GM11168 (cell line): ENCODE results near the gene ZFHX3.
"Not testable (repeated sequence)": the region's sequence is repeated elsewhere in the genome, so short reads cannot be mapped to it uniquely, and the experiment has no call there.

ENCODE experiments used
- in situ Hi-C: fragments of 300-500 bp; cut with MboI; formaldehyde crosslinking; loops from one replicate; pipeline ENCODE4 v1.12.0; 2022; ENCODE audit warnings: low sequenced_read_pairs; ENCODE audit not compliant: unreplicated experiment

The ZFHX3 gene, protein sequence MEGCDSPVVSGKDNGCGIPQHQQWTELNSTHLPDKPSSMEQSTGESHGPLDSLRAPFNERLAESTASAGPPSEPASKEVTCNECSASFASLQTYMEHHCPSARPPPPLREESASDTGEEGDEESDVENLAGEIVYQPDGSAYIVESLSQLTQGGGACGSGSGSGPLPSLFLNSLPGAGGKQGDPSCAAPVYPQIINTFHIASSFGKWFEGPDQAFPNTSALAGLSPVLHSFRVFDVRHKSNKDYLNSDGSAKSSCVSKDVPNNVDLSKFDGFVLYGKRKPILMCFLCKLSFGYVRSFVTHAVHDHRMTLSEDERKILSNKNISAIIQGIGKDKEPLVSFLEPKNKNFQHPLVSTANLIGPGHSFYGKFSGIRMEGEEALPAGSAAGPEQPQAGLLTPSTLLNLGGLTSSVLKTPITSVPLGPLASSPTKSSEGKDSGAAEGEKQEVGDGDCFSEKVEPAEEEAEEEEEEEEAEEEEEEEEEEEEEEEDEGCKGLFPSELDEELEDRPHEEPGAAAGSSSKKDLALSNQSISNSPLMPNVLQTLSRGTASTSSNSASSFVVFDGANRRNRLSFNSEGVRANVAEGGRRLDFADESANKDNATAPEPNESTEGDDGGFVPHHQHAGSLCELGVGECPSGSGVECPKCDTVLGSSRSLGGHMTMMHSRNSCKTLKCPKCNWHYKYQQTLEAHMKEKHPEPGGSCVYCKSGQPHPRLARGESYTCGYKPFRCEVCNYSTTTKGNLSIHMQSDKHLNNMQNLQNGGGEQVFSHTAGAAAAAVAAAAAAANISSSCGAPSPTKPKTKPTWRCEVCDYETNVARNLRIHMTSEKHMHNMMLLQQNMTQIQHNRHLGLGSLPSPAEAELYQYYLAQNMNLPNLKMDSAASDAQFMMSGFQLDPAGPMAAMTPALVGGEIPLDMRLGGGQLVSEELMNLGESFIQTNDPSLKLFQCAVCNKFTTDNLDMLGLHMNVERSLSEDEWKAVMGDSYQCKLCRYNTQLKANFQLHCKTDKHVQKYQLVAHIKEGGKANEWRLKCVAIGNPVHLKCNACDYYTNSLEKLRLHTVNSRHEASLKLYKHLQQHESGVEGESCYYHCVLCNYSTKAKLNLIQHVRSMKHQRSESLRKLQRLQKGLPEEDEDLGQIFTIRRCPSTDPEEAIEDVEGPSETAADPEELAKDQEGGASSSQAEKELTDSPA (N-terminal part only)

DNA sequence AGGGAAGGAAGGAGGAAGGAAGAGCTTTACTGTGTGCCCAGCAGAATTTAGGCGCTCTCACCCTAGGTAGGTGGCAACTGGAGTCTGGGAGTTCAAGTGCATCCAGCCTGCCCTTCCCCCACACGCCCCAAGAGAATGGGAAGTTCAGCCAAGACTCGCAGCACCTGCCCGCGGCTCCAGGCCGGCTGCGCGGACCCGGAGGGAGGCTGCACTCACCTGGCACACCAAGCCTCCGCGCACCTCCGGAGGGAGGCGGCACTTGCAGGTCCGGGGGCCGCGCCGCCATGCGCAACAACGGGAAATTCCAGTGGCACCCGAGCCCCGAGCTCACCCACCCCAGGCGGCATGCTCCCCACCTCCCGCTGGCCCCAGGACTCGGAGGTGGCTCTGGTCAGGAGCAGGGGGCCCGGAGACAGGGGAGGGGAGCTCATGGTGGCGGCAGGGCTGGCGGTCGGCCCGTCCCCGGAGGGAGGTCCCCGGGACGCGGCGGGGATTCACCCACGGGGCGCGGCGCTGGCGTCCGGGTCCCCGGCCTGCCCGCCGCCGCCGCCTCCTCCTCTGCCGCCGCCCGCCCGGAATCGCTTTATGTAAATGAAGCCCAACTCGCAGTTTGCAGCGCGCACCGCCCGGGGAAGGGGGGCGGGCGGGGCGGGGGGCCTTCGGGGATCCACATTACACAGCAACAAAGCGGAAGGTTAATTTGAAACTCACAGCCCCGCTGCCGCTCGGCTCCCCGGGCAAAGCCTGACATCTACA lies at the start of gene ZFHX3:
Gene ZFHX3 (minus strand): TSS at position 593 of the 756 bp plus-strand sequence. CDS start 87,983 bp downstream, outside the sequence.
- in situ Hi-C loops, result no loop called here

DNA sequence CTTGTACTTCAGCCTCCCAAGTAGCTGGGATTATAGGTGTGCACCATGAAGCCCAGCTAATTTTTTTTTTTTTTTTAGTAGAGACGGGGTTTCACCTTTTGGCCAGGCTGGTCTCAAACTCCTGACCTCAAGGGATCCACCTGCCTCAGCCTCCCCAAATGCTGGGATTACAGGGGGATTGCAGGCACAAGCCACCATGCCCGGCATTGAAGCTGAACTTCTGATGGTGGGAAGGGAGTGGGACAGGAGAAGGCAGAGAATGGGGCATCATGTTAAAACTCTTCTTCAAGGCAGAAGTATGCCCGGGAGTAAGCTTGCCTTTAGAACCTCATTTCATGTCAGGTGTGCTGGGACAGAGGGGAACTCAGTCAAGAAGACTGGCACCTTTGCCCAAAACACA lies 48.6 kb upstream of the ZFHX3 start:
- in situ Hi-C loops, result no loop called here

DNA sequence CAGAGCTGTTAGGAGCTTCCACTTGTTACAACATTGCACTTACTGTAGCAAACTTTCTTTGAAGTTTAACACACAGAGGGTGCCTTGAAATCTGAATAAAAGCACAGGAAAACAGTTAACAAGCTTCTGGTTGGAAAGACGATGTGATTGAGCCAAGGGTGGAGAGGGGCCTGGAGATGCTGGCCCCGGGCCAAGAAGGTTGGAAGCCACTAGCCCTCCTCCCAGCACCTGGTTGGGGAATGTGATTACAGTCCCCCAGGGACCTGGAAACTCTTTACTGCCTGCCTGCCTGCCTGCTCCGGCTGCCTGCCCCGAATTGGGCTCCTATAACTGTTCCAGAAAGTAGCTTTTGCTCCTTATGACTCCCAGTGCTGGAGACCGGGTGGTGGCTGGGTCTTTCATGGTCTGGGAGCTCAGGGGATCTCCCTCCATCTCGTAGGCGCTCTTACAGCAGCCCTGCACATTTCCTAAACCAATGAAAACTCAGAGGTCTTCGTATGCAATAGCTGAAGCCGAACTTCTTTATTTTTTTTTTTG lies 48.0 kb upstream of the ZFHX3 start:
- in situ Hi-C loops, result no loop called here

DNA sequence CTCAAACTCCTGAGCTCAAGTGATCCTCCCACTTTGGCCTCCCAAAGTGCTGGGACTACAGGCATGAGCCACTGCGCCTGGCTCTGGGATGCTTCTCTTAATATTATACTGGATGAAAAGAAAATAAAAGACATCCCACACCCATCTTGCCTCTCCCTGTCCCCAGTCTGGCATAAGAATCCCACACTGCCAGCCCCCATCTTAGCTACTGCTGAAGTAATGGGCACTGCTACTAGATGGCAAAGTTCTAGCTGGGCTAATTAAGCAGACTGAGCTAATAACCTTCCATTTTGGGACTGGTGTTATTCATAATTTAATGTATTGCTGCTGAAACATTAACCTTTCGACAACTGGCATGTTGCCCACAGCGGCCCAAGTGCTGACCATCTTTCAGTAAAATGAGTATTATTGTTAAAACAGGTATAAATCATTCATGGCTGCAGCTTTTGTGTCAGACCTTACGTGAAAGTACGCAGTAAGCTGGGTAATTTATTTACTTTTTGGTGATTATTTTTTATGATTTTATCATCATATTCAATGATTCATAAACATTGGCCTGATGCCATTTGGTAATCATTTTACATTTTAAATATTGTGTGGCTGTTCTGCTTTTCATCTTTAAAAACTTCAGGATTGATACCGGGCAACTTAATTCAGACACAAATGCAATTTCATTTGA lies 47.4 kb upstream of the ZFHX3 start:
- in situ Hi-C loops, result no loop called here

DNA sequence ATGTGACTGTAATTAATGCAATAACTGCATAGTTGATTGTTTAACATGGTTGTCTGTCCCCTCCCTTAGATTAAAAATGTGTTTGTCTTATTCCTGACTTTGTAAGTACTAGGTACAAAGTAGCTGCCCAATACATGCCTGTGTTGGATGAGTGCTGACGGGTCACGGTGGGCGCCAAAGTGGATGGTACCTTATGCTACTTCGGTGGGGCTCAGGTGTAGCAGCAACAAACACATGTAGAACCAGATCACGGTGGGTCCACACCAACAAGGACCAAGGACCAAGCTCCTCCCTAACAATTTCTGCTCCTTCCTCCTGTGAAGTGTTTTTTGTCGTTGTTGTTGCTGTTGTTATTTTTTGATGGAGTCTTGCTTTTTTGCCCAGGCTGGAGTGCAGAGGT lies 46.4 kb upstream of the ZFHX3 start:
- in situ Hi-C loops, result no loop called here

DNA sequence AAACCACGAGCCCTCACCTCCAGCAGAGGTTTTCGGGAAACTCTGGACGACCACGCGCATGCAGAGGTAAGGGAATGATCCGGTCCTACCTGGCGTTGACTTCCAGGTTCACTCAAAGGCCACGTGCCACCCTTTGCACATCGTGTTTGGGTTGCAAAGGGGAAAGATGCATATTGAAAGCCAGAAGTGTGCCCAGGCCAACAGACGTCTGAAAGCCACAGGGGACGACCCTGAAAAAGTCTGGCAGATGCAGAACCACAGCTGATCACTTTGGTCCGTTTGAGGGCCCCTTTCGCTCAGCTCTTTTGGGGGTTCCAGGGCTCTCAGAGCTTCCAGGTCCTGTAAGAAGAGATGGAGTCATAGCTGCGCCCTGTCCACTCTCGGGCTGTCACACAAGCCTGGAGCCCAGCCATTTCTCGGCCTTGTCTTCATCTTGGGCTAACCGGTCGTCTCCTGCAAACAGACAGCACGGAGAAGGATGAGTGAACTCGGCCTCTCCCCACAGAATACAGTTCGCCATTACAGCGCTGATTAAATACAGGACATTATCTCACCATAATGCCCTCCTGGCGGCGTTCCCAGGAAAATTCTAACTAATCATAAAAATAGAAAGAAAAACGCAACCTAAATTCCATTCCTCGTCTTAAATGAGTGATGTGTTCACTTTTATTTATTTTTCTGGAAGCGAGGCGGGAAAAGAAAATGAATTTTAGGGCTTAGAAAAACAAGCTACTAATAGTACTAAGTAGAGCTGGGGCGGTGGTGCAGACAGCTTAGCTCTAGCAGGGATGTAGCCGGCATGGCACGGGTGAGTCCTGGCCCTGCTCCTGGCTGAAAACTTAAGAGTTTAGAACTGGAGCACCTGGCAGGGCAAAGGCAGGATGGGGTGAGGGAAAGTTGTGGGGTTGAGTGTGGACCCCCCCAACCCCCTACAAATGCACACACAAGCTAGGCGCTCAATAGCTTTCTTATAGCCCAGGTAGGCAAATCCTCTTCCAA lies 45.5 kb upstream of the ZFHX3 start:
- in situ Hi-C loops, result no loop called here

DNA sequence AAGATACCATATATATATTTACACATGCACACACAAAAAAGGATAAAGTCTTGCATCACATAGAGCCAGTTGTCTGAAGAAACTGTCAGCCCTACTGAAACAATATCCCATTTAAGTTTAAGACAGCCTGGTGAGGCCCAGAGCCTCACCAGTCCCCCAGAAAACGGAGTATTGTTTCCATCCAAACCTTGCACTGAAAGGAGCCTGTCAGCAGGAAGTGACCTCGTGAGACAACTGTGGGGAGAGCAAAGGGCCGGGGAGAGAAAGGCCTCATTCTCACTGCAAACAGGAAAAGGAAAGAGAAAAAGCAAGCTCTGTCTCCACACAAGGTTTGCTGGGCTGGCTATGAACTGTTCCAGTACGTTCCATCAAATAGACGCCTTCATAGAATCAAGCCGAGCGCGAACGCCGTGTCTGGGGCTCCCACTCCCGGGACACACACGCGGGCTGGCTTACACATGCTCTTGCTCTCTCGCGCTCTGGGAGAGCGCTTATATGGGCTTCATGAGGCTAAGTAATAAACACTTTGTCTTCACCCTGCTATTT lies 44.4 kb upstream of the ZFHX3 start:
- in situ Hi-C loops, result no loop called here

DNA sequence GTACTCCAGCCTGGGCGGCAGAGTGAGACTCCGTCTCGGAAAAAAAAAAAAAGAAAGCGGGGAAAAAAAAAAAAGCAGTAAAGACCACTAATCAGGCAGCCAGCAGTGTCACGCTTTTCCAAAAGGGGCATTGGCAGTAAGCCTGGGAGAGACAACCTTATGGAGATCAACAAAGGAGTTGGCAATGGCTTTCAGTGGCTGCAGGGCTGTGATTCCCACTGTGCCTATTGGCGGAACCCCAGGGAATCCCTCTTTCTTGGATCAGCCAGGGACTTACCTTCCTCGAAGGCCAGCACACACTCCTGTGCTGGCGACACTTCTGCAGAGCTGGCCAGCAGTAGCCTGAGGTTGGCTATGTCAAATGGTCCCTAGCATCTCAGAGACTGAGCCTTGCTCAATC lies 43.2 kb upstream of the ZFHX3 start:
- in situ Hi-C loops, result no loop called here

DNA sequence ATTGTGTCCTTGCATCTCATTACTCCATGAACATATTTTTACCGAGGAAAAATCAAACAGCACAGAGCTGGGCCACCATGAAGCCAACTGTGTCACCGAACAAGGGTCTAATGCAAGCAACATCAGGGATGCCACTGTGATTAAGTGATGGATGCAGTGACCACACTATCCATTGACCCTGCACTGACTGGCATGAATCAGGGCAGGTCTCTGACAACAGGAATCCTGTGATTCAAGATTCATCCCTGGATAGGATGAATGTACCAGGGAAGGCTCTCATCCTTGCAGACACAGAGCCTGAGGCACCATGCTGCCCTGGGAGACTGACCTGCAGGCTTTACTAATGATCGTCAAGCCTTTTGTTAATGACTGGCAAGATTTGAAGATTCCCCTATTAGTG lies 41.5 kb upstream of the ZFHX3 start:
- in situ Hi-C loops, result no loop called here

DNA sequence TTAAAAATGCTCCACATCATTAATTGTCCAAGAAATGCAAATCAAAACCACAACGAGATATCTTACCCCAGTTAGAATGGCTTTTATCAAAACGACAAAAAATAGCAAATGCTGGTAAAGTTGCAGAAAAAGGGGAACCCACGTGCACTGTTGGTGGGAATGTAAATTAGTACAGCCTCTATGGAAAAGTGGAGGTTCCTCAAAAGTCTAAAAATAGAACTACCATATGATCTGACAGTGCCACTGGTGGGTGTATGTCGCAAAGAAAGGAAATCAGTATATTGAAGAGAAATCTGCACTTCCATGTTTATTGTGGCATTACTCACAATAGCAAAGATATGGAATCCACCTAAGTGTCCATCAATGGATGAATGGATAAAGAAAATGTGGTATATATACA lies 38.2 kb upstream of the ZFHX3 start:
- in situ Hi-C loops, result no loop called here

DNA sequence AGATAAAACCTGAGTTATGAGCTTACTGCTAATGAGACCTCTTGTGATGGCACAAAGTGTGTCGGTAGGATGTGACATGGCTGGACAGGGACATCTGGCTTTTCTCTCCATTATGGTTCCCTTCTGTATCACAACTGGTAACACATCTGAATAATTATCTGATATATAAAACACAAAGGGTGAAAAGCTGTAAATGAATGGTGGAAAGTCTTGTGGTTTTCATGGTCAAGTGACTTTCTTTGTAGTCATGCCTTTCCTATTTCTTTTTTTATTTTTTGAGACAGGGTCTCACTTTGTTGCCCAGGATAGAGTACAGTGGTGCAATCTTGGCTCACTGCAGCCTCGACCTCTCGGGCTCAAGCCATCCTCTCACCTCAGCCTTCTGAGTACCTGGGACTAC lies 35.3 kb upstream of the ZFHX3 start:
- in situ Hi-C loops, result no loop called here

DNA sequence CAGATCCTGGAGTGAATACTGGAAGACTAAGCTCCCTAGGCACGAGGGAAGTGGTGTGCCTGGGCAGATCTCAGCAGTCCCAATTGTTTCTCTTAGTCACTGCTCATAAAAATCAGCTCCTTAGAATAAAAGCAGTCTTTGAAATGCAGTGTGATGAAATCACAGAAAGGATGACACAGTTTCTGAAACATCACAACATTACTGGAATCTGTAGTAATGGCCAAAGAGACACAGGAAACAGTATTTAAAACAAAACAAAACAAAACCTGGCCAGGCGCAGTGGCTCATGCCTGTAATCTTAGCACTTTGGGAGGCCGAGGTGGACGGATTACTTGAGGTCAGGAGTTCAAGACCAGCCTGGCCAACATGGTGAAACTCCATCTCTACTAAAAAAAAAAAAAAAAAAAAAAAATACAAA lies 34.7 kb upstream of the ZFHX3 start:
- in situ Hi-C loops, result not testable (repeated sequence)

DNA sequence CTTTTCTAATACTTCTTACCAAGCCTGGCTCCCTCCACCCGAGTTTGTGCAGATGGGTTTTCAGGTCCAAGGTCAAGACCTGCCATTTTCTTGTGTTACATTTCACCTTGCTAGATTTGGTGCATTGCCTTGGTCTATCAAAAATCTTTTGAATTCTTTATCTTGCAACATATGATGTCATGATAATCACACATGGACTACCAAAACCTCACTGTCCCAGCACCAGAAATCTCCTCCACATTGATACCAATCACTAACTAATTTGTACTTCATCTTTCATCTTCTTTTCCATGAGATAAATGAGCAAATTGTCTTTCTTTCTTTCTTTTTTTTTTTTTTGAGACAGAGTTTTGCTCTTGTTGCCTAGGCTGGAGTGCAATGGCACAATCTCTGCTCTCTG lies 33.0 kb upstream of the ZFHX3 start:
- in situ Hi-C loops, result no loop called here

DNA sequence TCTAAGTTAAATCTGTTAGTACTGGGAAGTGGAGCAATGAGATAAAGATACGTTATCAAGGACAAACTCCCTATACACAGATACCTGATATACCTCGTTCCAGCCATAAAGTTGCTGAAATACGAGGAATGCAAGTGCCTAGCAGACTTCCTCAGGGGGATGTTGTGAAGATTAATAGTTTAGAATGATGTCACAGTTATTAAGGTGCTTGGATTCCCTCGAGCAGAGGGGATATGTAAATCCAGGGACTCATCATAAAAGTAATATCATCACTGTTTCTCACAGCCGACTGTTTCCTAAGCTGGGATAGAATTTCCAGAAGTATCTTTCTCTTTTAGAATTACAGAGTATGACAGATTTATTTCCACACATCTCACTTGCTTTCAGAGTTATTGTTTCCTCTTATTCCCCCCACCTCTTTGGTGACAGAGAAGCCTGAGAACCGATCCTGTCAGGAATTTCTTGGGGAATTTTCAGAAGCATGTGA lies 28.4 kb upstream of the ZFHX3 start:
- in situ Hi-C loops, result no loop called here

DNA sequence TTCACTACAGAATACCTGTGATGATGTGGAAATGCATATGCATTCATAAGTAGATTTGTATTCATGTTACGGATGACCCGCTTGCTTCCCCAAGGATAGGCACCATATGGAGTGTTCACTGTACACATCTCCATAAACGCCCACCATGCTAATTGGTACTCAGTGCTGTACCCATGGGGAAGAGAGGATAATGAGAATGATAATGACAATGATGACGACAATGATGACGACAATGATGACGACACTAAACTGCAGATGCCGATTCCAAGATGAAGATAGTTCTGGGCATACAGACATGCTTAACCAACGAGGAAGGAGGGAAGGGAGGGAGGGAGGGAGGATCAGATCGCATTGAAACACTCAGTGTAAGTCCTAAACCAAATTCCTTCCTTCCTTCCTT lies 26.5 kb upstream of the ZFHX3 start:
- in situ Hi-C loops, result loop anchor here (25.0 kb wide), 1 partner anchor 412 kb away; no protein-coding TSS in a partner anchor

DNA sequence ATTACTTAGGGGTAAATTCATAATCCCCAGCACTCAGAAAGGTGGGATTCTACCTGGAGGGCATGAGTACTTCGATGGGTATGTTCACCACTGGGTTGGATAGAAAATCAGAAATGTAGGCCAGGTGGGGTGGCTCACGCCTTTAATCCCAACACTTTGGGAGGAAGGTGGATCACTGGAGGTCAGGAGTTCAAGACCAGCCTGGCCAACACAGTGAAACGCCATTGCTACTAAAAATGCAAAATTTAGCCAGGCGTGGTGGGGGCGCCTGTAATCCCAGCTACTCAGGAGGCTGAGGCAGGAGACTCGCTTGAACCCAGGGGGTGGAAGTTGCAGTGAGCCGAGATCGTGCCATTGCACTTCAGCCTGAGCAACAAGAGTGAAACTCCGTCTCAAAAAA lies 24.1 kb upstream of the ZFHX3 start:
- in situ Hi-C loops, result loop anchor here (25.0 kb wide), 1 partner anchor 410 kb away; no protein-coding TSS in a partner anchor
